Neural cell (in vitro differentiated cells): ENCODE measurements around the gene HDAC4. TPM values are rescaled to one million over a fixed set of nuclear protein-coding genes. Genes with fewer than 3 reads are reported as not detected.

Source experiments
- H2AFZ ChIP-seq: fragments of 200-600, 300-800 bp; sonication (generic), shearing (Covaris generic); 2 replicates; pipeline ENCODE4 v1.6.0; 2014; ENCODE audit warnings: low read depth, mild to moderate bottlenecking, antibody characterized with exemption, low read length, moderate library complexity
- H3F3A ChIP-seq: fragments of 200-600 bp; shearing (Covaris generic); 2 replicates; pipeline ENCODE4 v1.6.1; 2016; ENCODE audit warnings: mild to moderate bottlenecking, moderate library complexity, mixed read lengths, antibody characterized with exemption, low read length; ENCODE audit not compliant: insufficient read depth, poor library complexity, severe bottlenecking
- H3K27ac ChIP-seq: fragments of 200-600, 300-800 bp; sonication (generic), shearing (Covaris generic); 2 replicates; pipeline ENCODE4 v1.5.1; 2014; ENCODE audit warnings: mild to moderate bottlenecking, low read length, moderate library complexity
- H3K27me3 ChIP-seq: fragments of 300-800, 200-600 bp; sonication (generic), shearing (Covaris generic); 2 replicates; pipeline ENCODE4 v1.6.0; 2014; ENCODE audit warnings: mild to moderate bottlenecking, low read depth, low read length, moderate library complexity; ENCODE audit not compliant: insufficient read depth
- H3K36me3 ChIP-seq: fragments of 300-800, 200-600 bp; sonication (generic), shearing (Covaris generic); 2 replicates; pipeline ENCODE4 v1.5.1; 2014; ENCODE audit warnings: mild to moderate bottlenecking, antibody characterized with exemption, low read length, moderate library complexity; ENCODE audit not compliant: insufficient read depth
- H3K4me2 ChIP-seq: fragments of 300-800, 200-600 bp; sonication (generic), shearing (Covaris generic); 2 replicates; pipeline ENCODE4 v1.6.0; 2014; ENCODE audit warnings: mild to moderate bottlenecking, low read length
- H3K4me3 ChIP-seq: fragments of 300-800, 200-600 bp; sonication (generic), shearing (Covaris generic); 2 replicates; pipeline ENCODE4 v1.5.1; 2014; ENCODE audit warnings: mild to moderate bottlenecking, low read length, moderate library complexity
- H3K79me2 ChIP-seq: fragments of 200-600 bp; shearing (Covaris generic); replicated peaks from 2 replicates; pipeline ENCODE4 v1.6.0; 2014; ENCODE audit warnings: mild to moderate bottlenecking, low read length, moderate library complexity; ENCODE audit not compliant: insufficient read depth
- H3K9ac ChIP-seq: fragments of 300-800, 200-600 bp; sonication (generic), shearing (Covaris generic); 2 replicates; pipeline ENCODE4 v1.6.1; 2016; ENCODE audit warnings: mild to moderate bottlenecking, low read length, mixed read lengths
- H3K9me2 ChIP-seq: fragments of 200-600 bp; shearing (Covaris generic); 2 replicates; pipeline ENCODE4 v1.6.1; 2016; ENCODE audit warnings: mild to moderate bottlenecking, low read length, mixed read lengths; ENCODE audit not compliant: insufficient read depth
- H3K9me3 ChIP-seq: fragments of 200-600, 300-800 bp; sonication (generic), shearing (Covaris generic); 2 replicates; pipeline ENCODE4 v1.6.1; 2016; ENCODE audit warnings: mild to moderate bottlenecking, mixed run types, low read length, moderate library complexity, mixed read lengths
- H4K20me1 ChIP-seq: fragments of 200-600 bp; shearing (Covaris generic); 2 replicates; pipeline ENCODE4 v1.6.1; 2016; ENCODE audit warnings: mild to moderate bottlenecking, mixed run types; ENCODE audit not compliant: insufficient read depth
- CTCF ChIP-seq: fragments of 450-650 bp; IDR thresholded peaks from 2 replicates; pipeline ENCODE4 v1.5.1; 2014; ENCODE audit warnings: antibody characterized with exemption, mild to moderate bottlenecking, moderate library complexity; ENCODE audit not compliant: poor library complexity, severe bottlenecking
- EP300 ChIP-seq: fragments of 450-650 bp; conservative IDR thresholded peaks from 2 replicates; pipeline ENCODE4 v1.6.1; 2014; ENCODE audit warnings: antibody characterized with exemption, mild to moderate bottlenecking, moderate library complexity; ENCODE audit not compliant: poor library complexity, severe bottlenecking
- EZH2 ChIP-seq: fragments of 200-600, 300-800 bp; shearing (Covaris generic), sonication (generic); IDR thresholded peaks from 2 replicates; pipeline ENCODE4 v1.6.1; 2014; ENCODE audit warnings: antibody characterized with exemption, low read length, borderline replicate concordance, mild to moderate bottlenecking; ENCODE audit not compliant: insufficient read depth, poor library complexity, severe bottlenecking
- MXI1 ChIP-seq: fragments of 450-650 bp; conservative IDR thresholded peaks from 2 replicates; pipeline ENCODE4 v1.6.1; 2014; ENCODE audit warnings: antibody characterized with exemption, mild to moderate bottlenecking; ENCODE audit not compliant: poor library complexity, severe bottlenecking
- POLR2AphosphoS5 ChIP-seq: IDR thresholded peaks from 2 replicates; pipeline ENCODE4 v1.6.1; 2012
- RAD21 ChIP-seq: fragments of 450-650 bp; conservative IDR thresholded peaks from 2 replicates; pipeline ENCODE4 v1.6.1; 2014; ENCODE audit warnings: antibody characterized with exemption, mild to moderate bottlenecking, moderate library complexity
- REST ChIP-seq: IDR thresholded peaks from 2 replicates; pipeline ENCODE4 v1.6.1; 2012; ENCODE audit warnings: borderline replicate concordance
- SMC3 ChIP-seq: fragments of 450-650 bp; conservative IDR thresholded peaks from 2 replicates; pipeline ENCODE4 v1.6.1; 2014; ENCODE audit warnings: antibody characterized with exemption, mild to moderate bottlenecking, moderate library complexity; ENCODE audit not compliant: poor library complexity
- TAF1 ChIP-seq: IDR thresholded peaks from 2 replicates; pipeline ENCODE4 v1.6.1; 2012; ENCODE audit warnings: low read depth
- polyA plus RNA-seq: library from polyadenylated mRNA; depleted of rRNA; stranded (reverse); fragments of >200 nt; gene quantifications from 2 replicates; pipeline ENCODE4 v1.2.3, GENCODE V29; 2014

Gene HDAC4
- polyA plus RNA-seq, 1 donor from 2014 or later: 3.4 TPM

GRCh38 chr2:239406316-239406995 is 5.6 kb upstream of the HDAC4 start:
- no peak overlapping the region for H2AFZ ChIP-seq
- no peak overlapping the region for H3K27ac ChIP-seq
- H3K36me3 ChIP-seq: no peaks in the 10 kb centered on the region
- no peaks in the 10 kb centered on the region for H3K79me2 ChIP-seq
- H3K9me3 ChIP-seq: no peaks in the 10 kb centered on the region
- no peak for TF ChIP-seq EP300
- TF ChIP-seq MXI1: no peak
- no peak for TF ChIP-seq REST
- TF ChIP-seq POLR2AphosphoS5: no peak
- TF ChIP-seq TAF1: no peak
- no peak for TF ChIP-seq SMC3
- TF ChIP-seq RAD21: no peak
- TF ChIP-seq EZH2: no peak
- no peak for TF ChIP-seq CTCF
- no peak overlapping the region for H3K9ac ChIP-seq
- no peak overlapping the region for H3K4me2 ChIP-seq
- H3F3A ChIP-seq: peaks cover 7% of the 10 kb centered on the region
- H3K9me2 ChIP-seq: no peaks in the 10 kb centered on the region
- no peaks in the 10 kb centered on the region for H4K20me1 ChIP-seq
- no peak overlapping the region for H3K4me3 ChIP-seq
- no peaks in the 10 kb centered on the region for H3K27me3 ChIP-seq

GRCh38 chr2:239405071-239405470 is 4.3 kb upstream of the HDAC4 start:
- TF ChIP-seq MXI1 (no peak), POLR2AphosphoS5 (no peak), EZH2 (no peak), TAF1 (no peak)
- Histone ChIP-seq H3K79me2 (no peaks in the 10 kb centered on the region), H3K4me3 (no peak overlapping the region), H3K27me3 (no peaks in the 10 kb centered on the region), H3K4me2 (no peak overlapping the region), H4K20me1 (no peaks in the 10 kb centered on the region), H3K36me3 (no peaks in the 10 kb centered on the region), H3K27ac (no peak overlapping the region), H3F3A (peaks cover 7% of the 10 kb centered on the region), H3K9me3 (no peaks in the 10 kb centered on the region), H2AFZ (no peak overlapping the region), H3K9ac (no peak overlapping the region), H3K9me2 (no peaks in the 10 kb centered on the region)
